Neural cell (in vitro differentiated cells): ENCODE data around the gene ALOX12. TPM values are rescaled to one million over a fixed set of nuclear protein-coding genes. Genes with fewer than 3 reads are reported as not detected.

Experiments
- H2AFZ ChIP-seq: fragments of 200-600, 300-800 bp; sonication (generic), shearing (Covaris generic); 2 replicates; pipeline ENCODE4 v1.6.0; 2014; ENCODE audit warnings: low read depth, mild to moderate bottlenecking, antibody characterized with exemption, low read length, moderate library complexity
- H3F3A ChIP-seq: fragments of 200-600 bp; shearing (Covaris generic); 2 replicates; pipeline ENCODE4 v1.6.1; 2016; ENCODE audit warnings: mild to moderate bottlenecking, moderate library complexity, mixed read lengths, antibody characterized with exemption, low read length; ENCODE audit not compliant: insufficient read depth, poor library complexity, severe bottlenecking
- H3K27ac ChIP-seq: fragments of 200-600, 300-800 bp; sonication (generic), shearing (Covaris generic); 2 replicates; pipeline ENCODE4 v1.5.1; 2014; ENCODE audit warnings: mild to moderate bottlenecking, low read length, moderate library complexity
- H3K27me3 ChIP-seq: fragments of 300-800, 200-600 bp; sonication (generic), shearing (Covaris generic); 2 replicates; pipeline ENCODE4 v1.6.0; 2014; ENCODE audit warnings: mild to moderate bottlenecking, low read depth, low read length, moderate library complexity; ENCODE audit not compliant: insufficient read depth
- H3K36me3 ChIP-seq: fragments of 300-800, 200-600 bp; sonication (generic), shearing (Covaris generic); 2 replicates; pipeline ENCODE4 v1.5.1; 2014; ENCODE audit warnings: mild to moderate bottlenecking, antibody characterized with exemption, low read length, moderate library complexity; ENCODE audit not compliant: insufficient read depth
- H3K4me2 ChIP-seq: fragments of 300-800, 200-600 bp; sonication (generic), shearing (Covaris generic); 2 replicates; pipeline ENCODE4 v1.6.0; 2014; ENCODE audit warnings: mild to moderate bottlenecking, low read length
- H3K4me3 ChIP-seq: fragments of 300-800, 200-600 bp; sonication (generic), shearing (Covaris generic); 2 replicates; pipeline ENCODE4 v1.5.1; 2014; ENCODE audit warnings: mild to moderate bottlenecking, low read length, moderate library complexity
- H3K79me2 ChIP-seq: fragments of 200-600 bp; shearing (Covaris generic); replicated peaks from 2 replicates; pipeline ENCODE4 v1.6.0; 2014; ENCODE audit warnings: mild to moderate bottlenecking, low read length, moderate library complexity; ENCODE audit not compliant: insufficient read depth
- H3K9ac ChIP-seq: fragments of 300-800, 200-600 bp; sonication (generic), shearing (Covaris generic); 2 replicates; pipeline ENCODE4 v1.6.1; 2016; ENCODE audit warnings: mild to moderate bottlenecking, low read length, mixed read lengths
- H3K9me2 ChIP-seq: fragments of 200-600 bp; shearing (Covaris generic); 2 replicates; pipeline ENCODE4 v1.6.1; 2016; ENCODE audit warnings: mild to moderate bottlenecking, low read length, mixed read lengths; ENCODE audit not compliant: insufficient read depth
- H3K9me3 ChIP-seq: fragments of 200-600, 300-800 bp; sonication (generic), shearing (Covaris generic); 2 replicates; pipeline ENCODE4 v1.6.1; 2016; ENCODE audit warnings: mild to moderate bottlenecking, mixed run types, low read length, moderate library complexity, mixed read lengths
- H4K20me1 ChIP-seq: fragments of 200-600 bp; shearing (Covaris generic); 2 replicates; pipeline ENCODE4 v1.6.1; 2016; ENCODE audit warnings: mild to moderate bottlenecking, mixed run types; ENCODE audit not compliant: insufficient read depth
- CTCF ChIP-seq: fragments of 450-650 bp; IDR thresholded peaks from 2 replicates; pipeline ENCODE4 v1.5.1; 2014; ENCODE audit warnings: antibody characterized with exemption, mild to moderate bottlenecking, moderate library complexity; ENCODE audit not compliant: poor library complexity, severe bottlenecking
- EP300 ChIP-seq: fragments of 450-650 bp; conservative IDR thresholded peaks from 2 replicates; pipeline ENCODE4 v1.6.1; 2014; ENCODE audit warnings: antibody characterized with exemption, mild to moderate bottlenecking, moderate library complexity; ENCODE audit not compliant: poor library complexity, severe bottlenecking
- EZH2 ChIP-seq: fragments of 200-600, 300-800 bp; shearing (Covaris generic), sonication (generic); IDR thresholded peaks from 2 replicates; pipeline ENCODE4 v1.6.1; 2014; ENCODE audit warnings: antibody characterized with exemption, low read length, borderline replicate concordance, mild to moderate bottlenecking; ENCODE audit not compliant: insufficient read depth, poor library complexity, severe bottlenecking
- MXI1 ChIP-seq: fragments of 450-650 bp; conservative IDR thresholded peaks from 2 replicates; pipeline ENCODE4 v1.6.1; 2014; ENCODE audit warnings: antibody characterized with exemption, mild to moderate bottlenecking; ENCODE audit not compliant: poor library complexity, severe bottlenecking
- POLR2AphosphoS5 ChIP-seq: IDR thresholded peaks from 2 replicates; pipeline ENCODE4 v1.6.1; 2012
- RAD21 ChIP-seq: fragments of 450-650 bp; conservative IDR thresholded peaks from 2 replicates; pipeline ENCODE4 v1.6.1; 2014; ENCODE audit warnings: antibody characterized with exemption, mild to moderate bottlenecking, moderate library complexity
- REST ChIP-seq: IDR thresholded peaks from 2 replicates; pipeline ENCODE4 v1.6.1; 2012; ENCODE audit warnings: borderline replicate concordance
- SMC3 ChIP-seq: fragments of 450-650 bp; conservative IDR thresholded peaks from 2 replicates; pipeline ENCODE4 v1.6.1; 2014; ENCODE audit warnings: antibody characterized with exemption, mild to moderate bottlenecking, moderate library complexity; ENCODE audit not compliant: poor library complexity
- TAF1 ChIP-seq: IDR thresholded peaks from 2 replicates; pipeline ENCODE4 v1.6.1; 2012; ENCODE audit warnings: low read depth
- polyA plus RNA-seq: library from polyadenylated mRNA; depleted of rRNA; stranded (reverse); fragments of >200 nt; gene quantifications from 2 replicates; pipeline ENCODE4 v1.2.3, GENCODE V29; 2014

The ALOX12 gene
- polyA plus RNA-seq, 1 donor from 2014 or later = not detected

- Histone ChIP-seq H3K27me3 (peaks cover 50% of the 10 kb centered on the region), H4K20me1 (no peaks in the 10 kb centered on the region), H3K4me3 (peak overlapping the region; percentile 60), H3K9ac (peak overlapping the region; percentile 19), H3K79me2 (no peaks in the 10 kb centered on the region), H3K9me2 (no peaks in the 10 kb centered on the region), H3K36me3 (no peaks in the 10 kb centered on the region), H3F3A (peaks cover 3% of the 10 kb centered on the region), H2AFZ (no peak overlapping the region), H3K27ac (no peak overlapping the region), H3K9me3 (no peaks in the 10 kb centered on the region), H3K4me2 (no peak overlapping the region)
- TF ChIP-seq EP300 (no peak), EZH2 (peak; percentile 72), CTCF (no peak)
Measured at GRCh38 chr17:7043182-7043496, 47.3 kb downstream of the ALOX12 start.

- no peak for TF ChIP-seq SMC3
- no peak for TF ChIP-seq POLR2AphosphoS5
- no peak for TF ChIP-seq EP300
- no peak for TF ChIP-seq MXI1
- no peak for TF ChIP-seq EZH2
- no peak for TF ChIP-seq RAD21
- no peak for TF ChIP-seq CTCF
- TF ChIP-seq TAF1 = no peak
- TF ChIP-seq REST = no peak
- no peak within 1 kb of the TSS for H3K27ac ChIP-seq
- no peak within 1 kb of the TSS for H3K4me2 ChIP-seq
- H3K4me3 ChIP-seq = peak within 1 kb of the TSS; percentile 60
- H3K9ac ChIP-seq = peak within 1 kb of the TSS; percentile 19
- H3K79me2 ChIP-seq = no peaks in the 10 kb centered on the region
- H3K36me3 ChIP-seq = no peaks in the 10 kb centered on the region
- H3K9me3 ChIP-seq = no peaks in the 10 kb centered on the region
- peaks cover 50% of the 10 kb centered on the region for H3K27me3 ChIP-seq
- H3F3A ChIP-seq = peaks cover 3% of the 10 kb centered on the region
- no peaks in the 10 kb centered on the region for H3K9me2 ChIP-seq
- no peaks in the 10 kb centered on the region for H4K20me1 ChIP-seq
- H2AFZ ChIP-seq = no peak within 1 kb of the TSS
Measured at GRCh38 chr17:7043497-7044198, 47.8 kb downstream of the ALOX12 start, which contains the start of gene SLC16A11. SLC16A11 (minus strand) TSS chr17:7044092; CDS start chr17:7043513, 579 bp downstream.
